Neuronal stem cell (in vitro differentiated cells): Measurements from ENCODE around the gene FAT2.

Experiments used
- DNase-seq: peaks from one replicate; pipeline ENCODE4 v3.0.0-alpha.2; 2013; ENCODE audit warnings: low spot score
- H2AFZ ChIP-seq: one replicate; pipeline ENCODE4 v1.6.1; 2013; ENCODE audit warnings: mild to moderate bottlenecking, low read length, inconsistent platforms
- H2AK5ac ChIP-seq: 2 replicates; pipeline ENCODE4 v1.6.1; 2013; ENCODE audit warnings: low read depth, mild to moderate bottlenecking, inconsistent platforms, low read length, moderate library complexity, mixed read lengths
- H2BK120ac ChIP-seq: 2 replicates; pipeline ENCODE4 v1.6.1; 2013; ENCODE audit warnings: low read depth, mild to moderate bottlenecking, inconsistent platforms, low read length, moderate library complexity, mixed read lengths
- H2BK12ac ChIP-seq: one replicate; pipeline ENCODE4 v1.6.1; 2013; ENCODE audit warnings: low read length, inconsistent platforms
- H2BK15ac ChIP-seq: 2 replicates; pipeline ENCODE4 v1.6.1; 2013; ENCODE audit warnings: mild to moderate bottlenecking, low read length, inconsistent platforms, mixed read lengths
- H2BK5ac ChIP-seq: one replicate; pipeline ENCODE4 v1.6.1; 2013; ENCODE audit warnings: inconsistent platforms, mild to moderate bottlenecking, low read length, moderate library complexity
- H3K14ac ChIP-seq: one replicate; pipeline ENCODE4 v1.6.1; 2013; ENCODE audit warnings: low read length, inconsistent platforms
- H3K18ac ChIP-seq: 2 replicates; pipeline ENCODE4 v1.6.1; 2013; ENCODE audit warnings: low read length, inconsistent platforms
- H3K23ac ChIP-seq: 2 replicates; pipeline ENCODE4 v1.6.1; 2013; ENCODE audit warnings: low read depth, mild to moderate bottlenecking, mixed read lengths, low read length, inconsistent platforms; ENCODE audit not compliant: poor library complexity
- H3K27ac ChIP-seq: replicated peaks from 3 replicates; pipeline ENCODE4 v1.5.1; 2013; ENCODE audit warnings: low read length, inconsistent platforms
- H3K27me3 ChIP-seq, 3 experiments: 2 replicates each; pipeline ENCODE4 v1.6.1; 2013; ENCODE audit warnings: low read length in 3 of 3, mild to moderate bottlenecking in 2 of 3, inconsistent platforms in 1 of 3, low read depth in 1 of 3, mixed read lengths in 1 of 3, moderate library complexity in 1 of 3; ENCODE audit not compliant: control insufficient read depth in 3 of 3, insufficient read depth in 3 of 3
- H3K36me3 ChIP-seq, 2 donors: replicated peaks in 1 of 2; 2 replicates each; pipeline ENCODE4 v1.6.1; 2013; ENCODE audit warnings: low read length in 2 of 2; ENCODE audit not compliant: control insufficient read depth in 2 of 2, insufficient read depth in 2 of 2
- H3K4ac ChIP-seq: 2 replicates; pipeline ENCODE4 v1.6.1; 2013; ENCODE audit warnings: inconsistent platforms, mild to moderate bottlenecking, low read length, moderate library complexity
- H3K4me1 ChIP-seq, 2 donors: 1 replicate in 1 of 2; 2 replicates in 1 of 2; pipeline ENCODE4 v1.6.1; 2013; ENCODE audit warnings: low read length in 2 of 2, low read depth in 1 of 2; ENCODE audit not compliant: control insufficient read depth in 2 of 2, insufficient read depth in 1 of 2
- H3K4me2 ChIP-seq: one replicate; pipeline ENCODE4 v1.6.1; 2013; ENCODE audit warnings: mild to moderate bottlenecking, low read length, inconsistent platforms; ENCODE audit not compliant: insufficient read depth, poor library complexity, severe bottlenecking
- H3K4me3 ChIP-seq, 2 donors: 2 replicates each; pipeline ENCODE4 v1.5.1; 2013; ENCODE audit warnings: low read length in 2 of 2, mild to moderate bottlenecking in 2 of 2, inconsistent platforms in 1 of 2, moderate library complexity in 1 of 2
- H3K79me1 ChIP-seq: one replicate; pipeline ENCODE4 v1.6.1; 2013; ENCODE audit warnings: low read depth, mild to moderate bottlenecking, inconsistent platforms, low read length, moderate library complexity
- H3K9ac ChIP-seq: one replicate; pipeline ENCODE4 v1.6.1; 2013; ENCODE audit warnings: mild to moderate bottlenecking, low read depth, low read length, inconsistent platforms; ENCODE audit not compliant: poor library complexity
- H3K9me3 ChIP-seq, 2 donors: replicated peaks in 1 of 2; 2 replicates each; pipeline versions ENCODE3 to v1.6.1; 2013; ENCODE audit warnings: low read length in 2 of 2, mild to moderate bottlenecking in 2 of 2, inconsistent platforms in 1 of 2, low read depth in 1 of 2, mixed read lengths in 1 of 2, moderate library complexity in 1 of 2; ENCODE audit not compliant: control insufficient read depth in 2 of 2, insufficient read depth in 1 of 2
- H4K8ac ChIP-seq: one replicate; pipeline ENCODE4 v1.6.1; 2013; ENCODE audit warnings: low read depth, mild to moderate bottlenecking, inconsistent platforms, low read length, moderate library complexity
- H4K91ac ChIP-seq: one replicate; pipeline ENCODE4 v1.6.1; 2013; ENCODE audit warnings: low read length, low read depth, mild to moderate bottlenecking, inconsistent platforms; ENCODE audit not compliant: poor library complexity
- WGBS, 2 donors: extraction: QIAGEN DNeasy Blood & Tissue Kit; methylation state at CpG; one replicate each; pipeline ENCODE4 v1.1.7; 2013; ENCODE audit warnings: missing lambda C conversion rate in 2 of 2, mixed read lengths in 1 of 2; ENCODE audit not compliant: insufficient read length in 2 of 2, insufficient replicate concordance in 1 of 2; ENCODE audit errors: extremely low coverage in 2 of 2; 5-methylcytosine and 5-hydroxymethylcytosine counted together

The FAT2 gene

DNA sequence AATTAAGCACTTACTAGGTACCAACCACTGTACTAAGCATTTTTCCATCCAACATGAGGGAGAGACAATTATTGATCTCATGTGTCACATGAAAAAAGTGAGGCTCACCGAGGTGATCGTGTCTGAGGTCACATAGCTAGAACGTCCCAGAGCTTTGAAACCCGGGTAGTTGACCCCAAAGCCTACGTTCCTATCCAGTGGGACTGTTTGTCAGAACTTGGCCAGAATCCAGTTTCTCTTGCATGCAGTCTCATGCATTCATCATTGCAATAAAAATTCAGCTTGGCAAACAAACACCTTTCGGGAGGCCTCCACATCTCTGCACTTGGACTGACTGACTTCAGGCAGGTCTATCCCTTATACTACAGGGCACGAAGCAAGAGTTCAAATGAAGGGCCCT, 23.4 kb upstream of the FAT2 start:
- H3K9ac ChIP-seq, result peak overlapping the region; percentile 18

DNA sequence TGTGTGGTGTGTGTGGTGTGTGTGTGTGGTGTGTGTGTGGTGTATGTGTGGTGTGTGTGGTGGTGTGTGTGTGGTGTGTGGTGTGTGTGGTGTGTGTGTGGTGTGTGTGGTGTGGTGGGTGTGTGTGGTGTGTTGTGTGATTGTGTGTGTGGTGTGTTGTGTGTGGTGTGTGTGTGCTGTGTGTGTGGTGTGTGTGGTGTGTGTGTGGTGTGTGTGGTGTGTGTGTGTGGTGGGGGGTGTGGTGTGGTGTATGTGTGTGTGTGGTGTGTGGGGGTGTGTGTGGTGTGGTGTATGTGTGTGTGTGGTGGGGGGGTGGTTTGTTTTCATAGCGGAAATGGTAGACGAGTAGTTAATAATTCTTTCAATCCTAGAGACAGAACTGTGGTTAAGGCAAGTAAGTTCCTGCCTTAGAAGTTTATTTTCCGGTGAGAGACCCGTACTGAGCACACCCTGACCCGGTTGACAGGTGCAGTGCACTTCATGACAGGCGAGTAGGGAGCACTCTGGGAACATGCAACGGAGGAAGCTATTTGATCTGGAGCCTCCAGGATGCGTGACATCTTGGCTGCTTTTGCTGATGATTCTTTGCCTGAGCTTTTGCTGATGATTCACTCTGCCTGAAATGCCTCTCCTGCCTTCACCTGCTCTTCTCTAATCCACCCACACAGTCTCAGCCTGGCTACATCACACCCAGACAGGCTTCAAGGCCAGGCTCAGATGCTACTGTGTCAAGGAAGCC, 21.7 kb upstream of the FAT2 start:
- H3K79me1 ChIP-seq, result no peaks in the 10 kb centered on the region
- peak overlapping the region; percentile 28 for H3K23ac ChIP-seq
- no peaks in the 10 kb centered on the region for H3K9me3 ChIP-seq
- H2BK5ac ChIP-seq, result no peak overlapping the region
- H3K36me3 ChIP-seq, result no peaks in the 10 kb centered on the region
- no peak overlapping the region for H3K4ac ChIP-seq
- H3K4me2 ChIP-seq, result no peak overlapping the region
- H2AFZ ChIP-seq, result no peak overlapping the region
- no peak overlapping the region for H3K18ac ChIP-seq
- H2BK12ac ChIP-seq, result no peak overlapping the region
- H3K27ac ChIP-seq, result no peak overlapping the region
- peak overlapping the region in 1 of 2 donors; percentile 61 for H3K4me3 ChIP-seq
- H3K9ac ChIP-seq, result no peak overlapping the region
- 100% methylated on average over 2 of the region's 8 CpGs; no CpG with 5 or more reads in 1 of the 2 donors for WGBS, 2 donors
- H3K4me1 ChIP-seq, result peaks cover 0 to 4% of the 10 kb centered on the region in 2 donors
- no peak overlapping the region for H2BK15ac ChIP-seq
- H4K91ac ChIP-seq, result no peak overlapping the region
- peaks cover 0 to 9% (median 0%) of the 10 kb centered on the region in 3 experiments for H3K27me3 ChIP-seq
- no peak overlapping the region for H2BK120ac ChIP-seq
- no peak for DNase-seq
- no peak overlapping the region for H2AK5ac ChIP-seq
- peak overlapping the region; percentile 92 for H4K8ac ChIP-seq
- H3K14ac ChIP-seq, result peak overlapping the region; percentile 64

More for the DNA sequence above, 23.4 kb upstream of the FAT2 start:
- H2BK120ac ChIP-seq, result no peak overlapping the region
- no peak overlapping the region for H4K8ac ChIP-seq
- no peak overlapping the region for H3K4ac ChIP-seq
- peaks cover 0 to 9% (median 0%) of the 10 kb centered on the region in 3 experiments for H3K27me3 ChIP-seq
- H2AK5ac ChIP-seq, result peak overlapping the region; percentile 22
- no peak overlapping the region for H3K14ac ChIP-seq
- no peaks in the 10 kb centered on the region for H3K9me3 ChIP-seq
- H2BK5ac ChIP-seq, result no peak overlapping the region
- H2BK15ac ChIP-seq, result no peak overlapping the region
- H3K36me3 ChIP-seq, result no peaks in the 10 kb centered on the region
- H2BK12ac ChIP-seq, result no peak overlapping the region
- no peaks in the 10 kb centered on the region for H3K79me1 ChIP-seq
- WGBS, 2 donors, result no CpG with 5 or more reads among the region's 7 CpGs
- H3K4me1 ChIP-seq, result peaks cover 0 to 11% of the 10 kb centered on the region in 2 donors
- DNase-seq, result no peak
- H2AFZ ChIP-seq, result no peak overlapping the region
- H3K23ac ChIP-seq, result no peak overlapping the region
- no peak overlapping the region for H4K91ac ChIP-seq
- H3K4me2 ChIP-seq, result no peak overlapping the region
- H3K18ac ChIP-seq, result no peak overlapping the region
- H3K27ac ChIP-seq, result no peak overlapping the region
- H3K4me3 ChIP-seq, result no peak overlapping the region

DNA sequence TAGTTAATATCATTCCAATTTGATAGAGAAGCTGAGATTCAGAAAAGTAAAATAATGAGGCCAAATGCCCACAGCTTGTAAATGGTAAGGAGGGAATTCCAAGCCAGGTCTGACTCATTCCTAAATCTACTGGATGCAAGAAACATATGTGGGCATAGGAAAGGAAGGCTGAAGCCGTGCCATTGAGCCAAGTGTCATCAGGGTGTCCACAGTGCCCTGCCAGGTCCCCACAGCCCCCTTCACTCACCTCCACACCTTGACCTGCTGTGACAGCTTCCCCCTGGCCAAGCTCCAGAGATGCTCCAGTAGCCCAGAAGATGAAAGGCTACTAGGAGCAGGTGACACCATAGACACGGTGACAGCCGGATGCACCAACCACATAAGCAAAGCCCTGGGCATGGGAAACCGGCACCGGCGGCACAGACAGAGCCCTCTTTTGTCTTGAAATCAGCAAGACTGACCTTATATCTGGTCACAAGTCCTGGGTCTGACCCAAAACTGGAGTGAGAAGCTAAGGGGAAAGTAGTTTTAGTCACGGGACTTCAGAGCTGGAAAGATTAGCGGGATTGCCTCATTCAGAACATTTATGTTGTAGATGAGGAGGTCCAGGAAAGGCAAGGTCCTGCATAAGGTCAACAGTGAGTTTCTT, 20.1 kb upstream of the FAT2 start:
- Histone ChIP-seq H2AFZ (no peak overlapping the region), H2BK12ac (no peak overlapping the region), H3K36me3 (no peaks in the 10 kb centered on the region), H3K79me1 (no peaks in the 10 kb centered on the region), H3K4me1 (peaks cover 0 to 4% of the 10 kb centered on the region in 2 donors), H4K8ac (no peak overlapping the region), H3K23ac (no peak overlapping the region), H3K4ac (no peak overlapping the region), H3K27me3 (peaks cover 0 to 9% (median 0%) of the 10 kb centered on the region in 3 experiments), H3K4me2 (no peak overlapping the region), H4K91ac (no peak overlapping the region), H3K9ac (no peak overlapping the region), H2BK120ac (no peak overlapping the region), H3K9me3 (no peaks in the 10 kb centered on the region), H3K14ac (no peak overlapping the region), H3K18ac (no peak overlapping the region), H2BK15ac (no peak overlapping the region), H3K27ac (no peak overlapping the region), H3K4me3 (no peak overlapping the region), H2BK5ac (no peak overlapping the region), H2AK5ac (no peak overlapping the region)
- DNase-seq, result no peak
- no CpG with 5 or more reads among the region's 8 CpGs for WGBS, 2 donors

DNA sequence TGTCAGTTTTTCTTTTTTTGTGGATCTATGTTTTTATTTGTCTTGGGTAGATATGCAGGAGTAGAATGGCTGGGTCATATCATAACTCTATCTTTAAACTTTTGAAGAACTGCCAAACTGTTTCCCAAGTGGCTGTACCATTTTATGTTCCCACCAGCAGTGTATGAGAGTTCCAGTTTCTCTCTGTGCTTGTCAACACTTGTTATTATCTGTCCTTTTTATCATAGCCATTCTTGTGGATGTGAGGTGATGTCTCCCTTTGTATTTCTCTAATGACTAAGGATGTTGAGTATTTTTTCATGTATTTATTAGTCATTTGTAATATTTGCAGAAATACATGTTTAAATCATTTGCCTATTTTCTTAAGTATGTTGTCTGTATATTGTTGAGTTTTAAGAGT, 17.4 kb upstream of the FAT2 start:
- Histone ChIP-seq H2BK5ac (no peak overlapping the region), H4K8ac (no peak overlapping the region), H3K79me1 (no peaks in the 10 kb centered on the region), H4K91ac (no peak overlapping the region), H3K14ac (no peak overlapping the region), H2AK5ac (no peak overlapping the region), H2BK15ac (no peak overlapping the region), H3K27me3 (peaks cover 0 to 14% (median 0%) of the 10 kb centered on the region in 3 experiments), H3K27ac (no peak overlapping the region), H2AFZ (no peak overlapping the region), H3K9ac (no peak overlapping the region), H3K4me2 (no peak overlapping the region), H3K4ac (no peak overlapping the region), H3K18ac (no peak overlapping the region), H3K4me1 (no peaks in the 10 kb centered on the region), H3K9me3 (no peaks in the 10 kb centered on the region), H3K23ac (no peak overlapping the region), H2BK120ac (no peak overlapping the region), H3K36me3 (no peaks in the 10 kb centered on the region), H3K4me3 (no peak overlapping the region), H2BK12ac (no peak overlapping the region)
- DNase-seq, result no peak
